ENCODE data around the gene CIRBP. TPM values are rescaled to one million over a fixed set of nuclear protein-coding genes. Genes with fewer than 3 reads are reported as not detected.
A peak's percentile ranks its signal among the peaks of the same experiment; 100 is the strongest.

Gene CIRBP
- total and polyA plus RNA-seq, 2 of the 13 experiments (the other 11 are each of a cell fraction or from before 2014, with no cell fraction given) = 133 to 140 TPM

DNA sequence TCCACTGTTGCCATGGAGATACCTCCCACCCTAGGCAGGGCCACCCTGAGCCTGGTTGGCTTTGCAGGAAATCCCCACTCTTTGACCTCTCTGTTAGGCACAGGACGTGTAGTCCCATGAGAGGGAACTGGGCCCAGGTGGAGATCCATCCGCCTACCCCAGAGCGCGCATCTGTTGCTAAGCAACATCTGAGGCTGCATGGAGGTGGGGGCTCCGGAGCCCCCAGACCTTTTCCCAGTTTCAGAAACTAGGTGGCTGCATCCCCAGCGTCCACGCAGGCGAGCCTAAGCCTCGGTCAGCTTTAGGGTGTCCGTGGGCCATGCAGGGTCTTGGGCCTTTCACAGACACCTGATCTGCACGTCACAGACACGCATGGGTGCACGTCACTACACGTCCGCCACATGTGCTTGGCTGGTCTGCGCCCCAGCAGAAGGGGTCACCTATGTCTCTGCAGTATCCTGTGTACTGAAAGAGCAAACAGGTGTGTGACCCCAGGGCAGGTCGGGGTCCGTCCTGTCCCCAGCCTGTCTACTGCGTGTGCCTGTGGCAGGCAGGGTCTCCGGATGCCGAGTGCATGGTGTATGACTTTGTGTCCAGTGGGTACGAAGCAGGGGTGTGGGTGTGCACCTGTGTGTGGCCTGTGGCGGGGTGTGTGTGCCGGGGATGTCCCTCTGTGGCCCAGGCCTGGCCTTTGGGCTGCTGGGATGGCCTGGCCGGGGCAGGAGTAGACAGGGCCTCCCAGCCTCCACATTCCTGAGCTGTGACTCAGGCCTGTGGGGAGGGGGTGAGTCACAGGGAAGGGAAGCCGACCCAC is 4.1 kb upstream of the CIRBP start (continued):
- TF ChIP-seq PITX1 (CRISPR knock-in tag; IDR thresholded peaks at IDR 0.05) = 0 out of 2 replicates have a peak, but pooled peaks have one; percentile 43
- TF ChIP-seq HNF4G (IDR thresholded peaks at IDR 0.05; ENCODE audit: borderline replicate concordance, low read depth, low read length) = peak; percentile 59; the same call in 1 of the 2 replicates
- TF ChIP-seq HNF4G (CRISPR knock-in tag; IDR thresholded peaks at IDR 0.05; ENCODE audit: borderline replicate concordance, low read depth) = peak; percentile 58; the same call in 1 of the 2 replicates
- TF ChIP-seq SOX5 (CRISPR knock-in tag; IDR thresholded peaks at IDR 0.05; ENCODE audit: borderline replicate concordance) = peak; percentile 52
- 0 out of 2 replicates have a peak, but pooled peaks have one; percentile 19 for TF ChIP-seq ZNF431 (CRISPR knock-in tag; IDR thresholded peaks at IDR 0.05; ENCODE audit: borderline replicate concordance, low read depth)
- TF ChIP-seq ZNF567 (CRISPR knock-in tag; IDR thresholded peaks at IDR 0.05; ENCODE audit: borderline replicate concordance) = no peak
- peak; percentile 77; the same call in 1 of the 2 replicates for TF ChIP-seq ZNF251 (CRISPR knock-in tag; IDR thresholded peaks at IDR 0.05)
- TF ChIP-seq ZNF441 (CRISPR knock-in tag; IDR thresholded peaks at IDR 0.05; ENCODE audit: borderline replicate concordance) = peak; percentile 33; the same call in 1 of the 2 replicates
- no peak for TF ChIP-seq ZNF101 (CRISPR knock-in tag; IDR thresholded peaks at IDR 0.05; ENCODE audit: borderline replicate concordance, low read depth)
- TF ChIP-seq MXD4 (CRISPR knock-in tag; IDR thresholded peaks at IDR 0.05) = no peak
- 0 out of 2 replicates have a peak, but pooled peaks have one; percentile 15 for TF ChIP-seq KAT7 (CRISPR knock-in tag; IDR thresholded peaks at IDR 0.05; ENCODE audit: borderline replicate concordance)
- TF ChIP-seq STAG1 (CRISPR knock-in tag; IDR thresholded peaks at IDR 0.05) = no peak
- TF ChIP-seq, protein P1, sequence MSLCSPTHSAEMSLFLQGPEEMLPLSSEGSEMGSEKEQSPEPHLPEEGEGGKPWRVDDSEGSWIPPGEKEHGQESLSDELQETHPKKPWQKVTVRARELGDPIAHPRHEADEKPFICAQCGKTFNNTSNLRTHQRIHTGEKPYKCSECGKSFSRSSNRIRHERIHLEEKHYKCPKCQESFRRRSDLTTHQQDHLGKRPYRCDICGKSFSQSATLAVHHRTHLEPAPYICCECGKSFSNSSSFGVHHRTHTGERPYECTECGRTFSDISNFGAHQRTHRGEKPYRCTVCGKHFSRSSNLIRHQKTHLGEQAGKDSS (CRISPR knock-in tag; IDR thresholded peaks at IDR 0.05; ENCODE audit: borderline replicate concordance, low read depth) = no peak; the same call in 1 of the 2 replicates
- no peak for TF ChIP-seq SNAPC2 (CRISPR knock-in tag; IDR thresholded peaks at IDR 0.05)
- TF ChIP-seq, protein P2, sequence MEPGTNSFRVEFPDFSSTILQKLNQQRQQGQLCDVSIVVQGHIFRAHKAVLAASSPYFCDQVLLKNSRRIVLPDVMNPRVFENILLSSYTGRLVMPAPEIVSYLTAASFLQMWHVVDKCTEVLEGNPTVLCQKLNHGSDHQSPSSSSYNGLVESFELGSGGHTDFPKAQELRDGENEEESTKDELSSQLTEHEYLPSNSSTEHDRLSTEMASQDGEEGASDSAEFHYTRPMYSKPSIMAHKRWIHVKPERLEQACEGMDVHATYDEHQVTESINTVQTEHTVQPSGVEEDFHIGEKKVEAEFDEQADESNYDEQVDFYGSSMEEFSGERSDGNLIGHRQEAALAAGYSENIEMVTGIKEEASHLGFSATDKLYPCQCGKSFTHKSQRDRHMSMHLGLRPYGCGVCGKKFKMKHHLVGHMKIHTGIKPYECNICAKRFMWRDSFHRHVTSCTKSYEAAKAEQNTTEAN (CRISPR knock-in tag; conservative IDR thresholded peaks at IDR 0.05) = 0 out of 2 replicates have a peak, but pooled peaks have one; percentile 27
- TF ChIP-seq PCBP2 (optimal IDR thresholded peaks at IDR 0.05; ENCODE audit: low read depth, low read length, poor library complexity, severe bottlenecking) = no peak
- TF ChIP-seq MTA3 (CRISPR knock-in tag; IDR thresholded peaks at IDR 0.05) = no peak
- TF ChIP-seq ZNF790 (CRISPR knock-in tag; IDR thresholded peaks at IDR 0.05; ENCODE audit: borderline replicate concordance) = no peak
- no peak for TF ChIP-seq HCFC1 (IDR thresholded peaks at IDR 0.05; ENCODE audit: low read depth, low read length)
- TF ChIP-seq, protein P3, sequence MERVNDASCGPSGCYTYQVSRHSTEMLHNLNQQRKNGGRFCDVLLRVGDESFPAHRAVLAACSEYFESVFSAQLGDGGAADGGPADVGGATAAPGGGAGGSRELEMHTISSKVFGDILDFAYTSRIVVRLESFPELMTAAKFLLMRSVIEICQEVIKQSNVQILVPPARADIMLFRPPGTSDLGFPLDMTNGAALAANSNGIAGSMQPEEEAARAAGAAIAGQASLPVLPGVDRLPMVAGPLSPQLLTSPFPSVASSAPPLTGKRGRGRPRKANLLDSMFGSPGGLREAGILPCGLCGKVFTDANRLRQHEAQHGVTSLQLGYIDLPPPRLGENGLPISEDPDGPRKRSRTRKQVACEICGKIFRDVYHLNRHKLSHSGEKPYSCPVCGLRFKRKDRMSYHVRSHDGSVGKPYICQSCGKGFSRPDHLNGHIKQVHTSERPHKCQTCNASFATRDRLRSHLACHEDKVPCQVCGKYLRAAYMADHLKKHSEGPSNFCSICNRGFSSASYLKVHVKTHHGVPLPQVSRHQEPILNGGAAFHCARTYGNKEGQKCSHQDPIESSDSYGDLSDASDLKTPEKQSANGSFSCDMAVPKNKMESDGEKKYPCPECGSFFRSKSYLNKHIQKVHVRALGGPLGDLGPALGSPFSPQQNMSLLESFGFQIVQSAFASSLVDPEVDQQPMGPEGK (CRISPR knock-in tag; IDR thresholded peaks at IDR 0.05) = peak; percentile 96
- TF ChIP-seq, protein P4, sequence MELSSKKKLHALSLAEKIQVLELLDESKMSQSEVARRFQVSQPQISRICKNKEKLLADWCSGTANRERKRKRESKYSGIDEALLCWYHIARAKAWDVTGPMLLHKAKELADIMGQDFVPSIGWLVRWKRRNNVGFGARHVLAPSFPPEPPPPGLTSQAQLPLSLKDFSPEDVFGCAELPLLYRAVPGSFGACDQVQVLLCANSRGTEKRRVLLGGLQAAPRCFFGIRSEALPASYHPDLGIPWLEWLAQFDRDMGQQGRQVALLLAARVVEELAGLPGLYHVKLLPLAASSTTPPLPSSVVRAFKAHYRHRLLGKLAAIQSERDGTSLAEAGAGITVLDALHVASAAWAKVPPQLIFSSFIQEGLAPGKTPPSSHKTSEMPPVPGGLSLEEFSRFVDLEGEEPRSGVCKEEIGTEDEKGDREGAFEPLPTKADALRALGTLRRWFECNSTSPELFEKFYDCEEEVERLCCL (CRISPR knock-in tag; IDR thresholded peaks at IDR 0.05; ENCODE audit: borderline replicate concordance) = no peak
- no peak for TF ChIP-seq AHR (CRISPR knock-in tag; IDR thresholded peaks at IDR 0.05)

Data from HepG2 (cell line).